HEK293 (cell line): ENCODE data around the gene AUH.

Source experiments
- YY1 ChIP-seq: fragments of 450-650 bp; formaldehyde crosslinking; IDR thresholded peaks from 2 replicates; pipeline ENCODE4 v1.5.1; 2018; ENCODE audit warnings: missing biosample characterization, missing genetic modification characterization
- ZEB2 ChIP-seq: fragments of 450-650 bp; formaldehyde crosslinking; IDR thresholded peaks from 2 replicates; pipeline ENCODE4 v1.5.1; 2016; ENCODE audit warnings: missing biosample characterization, missing genetic modification characterization
- ZNF184 ChIP-seq: fragments of 450-650 bp; IDR thresholded peaks from 2 replicates; pipeline ENCODE4 v1.5.1; 2018; ENCODE audit warnings: missing biosample characterization, mild to moderate bottlenecking, missing genetic modification characterization
- ZNF521 ChIP-seq: fragments of 450-650 bp; formaldehyde crosslinking; IDR thresholded peaks from 2 replicates; pipeline ENCODE4 v1.5.1; 2017; ENCODE audit warnings: missing biosample characterization, mild to moderate bottlenecking, missing genetic modification characterization
- ZNF561 ChIP-seq: fragments of 450-650 bp; IDR thresholded peaks from 2 replicates; pipeline ENCODE4 v1.5.1; 2018; ENCODE audit warnings: missing biosample characterization, missing genetic modification characterization, borderline replicate concordance
- ZNF776 ChIP-seq: fragments of 450-650 bp; formaldehyde crosslinking; IDR thresholded peaks from 2 replicates; pipeline ENCODE4 v1.5.0; 2017; ENCODE audit warnings: missing biosample characterization, missing genetic modification characterization, borderline replicate concordance
- ZNF785 ChIP-seq: fragments of 450-650 bp; formaldehyde crosslinking; IDR thresholded peaks from 2 replicates; pipeline ENCODE4 v1.5.1; 2016; ENCODE audit warnings: missing biosample characterization, missing genetic modification characterization
- ZNF792 ChIP-seq: fragments of 450-650 bp; formaldehyde crosslinking; IDR thresholded peaks from 2 replicates; pipeline ENCODE4 v1.5.1; 2016; ENCODE audit warnings: missing biosample characterization, missing genetic modification characterization
- ZXDB ChIP-seq: fragments of 450-650 bp; formaldehyde crosslinking; IDR thresholded peaks from 2 replicates; pipeline ENCODE4 v1.5.1; 2016; ENCODE audit warnings: missing biosample characterization, missing genetic modification characterization
- TF ChIP-seq, protein P1 (sequence below): fragments of 450-650 bp; formaldehyde crosslinking; IDR thresholded peaks from 2 replicates; pipeline ENCODE4 v1.5.1; 2016; ENCODE audit warnings: missing biosample characterization, missing genetic modification characterization
- TF ChIP-seq, protein P2 (sequence below): fragments of 450-650 bp; formaldehyde crosslinking; IDR thresholded peaks from 2 replicates; pipeline ENCODE4 v1.5.1; 2017; ENCODE audit warnings: missing biosample characterization, mild to moderate bottlenecking, missing genetic modification characterization, moderate library complexity

DNA sequence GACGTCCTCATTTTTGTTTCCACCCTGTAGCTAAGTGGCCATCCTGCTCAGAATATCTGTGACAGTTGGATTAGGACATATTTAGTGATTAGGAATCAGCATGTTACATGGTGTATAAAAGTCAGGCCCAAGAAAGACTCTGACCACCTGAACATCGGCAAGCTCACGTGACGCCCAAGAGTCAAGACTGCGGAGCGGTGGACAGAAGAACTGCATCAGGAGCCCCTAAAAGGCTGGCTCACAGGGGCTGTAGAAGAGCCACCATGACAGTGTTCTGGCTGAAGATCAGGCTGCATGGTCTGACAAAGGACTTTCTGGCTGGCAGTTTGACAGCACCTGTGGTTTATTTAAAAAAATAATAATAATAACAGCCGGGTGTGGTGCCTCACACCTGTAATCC lies 185.3 kb downstream of the AUH start:
- TF ChIP-seq, protein P1, sequence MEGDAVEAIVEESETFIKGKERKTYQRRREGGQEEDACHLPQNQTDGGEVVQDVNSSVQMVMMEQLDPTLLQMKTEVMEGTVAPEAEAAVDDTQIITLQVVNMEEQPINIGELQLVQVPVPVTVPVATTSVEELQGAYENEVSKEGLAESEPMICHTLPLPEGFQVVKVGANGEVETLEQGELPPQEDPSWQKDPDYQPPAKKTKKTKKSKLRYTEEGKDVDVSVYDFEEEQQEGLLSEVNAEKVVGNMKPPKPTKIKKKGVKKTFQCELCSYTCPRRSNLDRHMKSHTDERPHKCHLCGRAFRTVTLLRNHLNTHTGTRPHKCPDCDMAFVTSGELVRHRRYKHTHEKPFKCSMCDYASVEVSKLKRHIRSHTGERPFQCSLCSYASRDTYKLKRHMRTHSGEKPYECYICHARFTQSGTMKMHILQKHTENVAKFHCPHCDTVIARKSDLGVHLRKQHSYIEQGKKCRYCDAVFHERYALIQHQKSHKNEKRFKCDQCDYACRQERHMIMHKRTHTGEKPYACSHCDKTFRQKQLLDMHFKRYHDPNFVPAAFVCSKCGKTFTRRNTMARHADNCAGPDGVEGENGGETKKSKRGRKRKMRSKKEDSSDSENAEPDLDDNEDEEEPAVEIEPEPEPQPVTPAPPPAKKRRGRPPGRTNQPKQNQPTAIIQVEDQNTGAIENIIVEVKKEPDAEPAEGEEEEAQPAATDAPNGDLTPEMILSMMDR (tag by site-specific recombination), result no peak
- TF ChIP-seq ZNF184 (tag by site-specific recombination) (no peak), ZNF776 (tag by site-specific recombination) (no peak), ZNF561 (tag by site-specific recombination) (no peak), ZNF785 (tag by site-specific recombination) (no peak), YY1 (no peak), ZXDB (tag by site-specific recombination) (no peak), ZNF521 (tag by site-specific recombination) (no peak), ZEB2 (tag by site-specific recombination) (no peak), ZNF792 (tag by site-specific recombination) (no peak)
- TF ChIP-seq, protein P2, sequence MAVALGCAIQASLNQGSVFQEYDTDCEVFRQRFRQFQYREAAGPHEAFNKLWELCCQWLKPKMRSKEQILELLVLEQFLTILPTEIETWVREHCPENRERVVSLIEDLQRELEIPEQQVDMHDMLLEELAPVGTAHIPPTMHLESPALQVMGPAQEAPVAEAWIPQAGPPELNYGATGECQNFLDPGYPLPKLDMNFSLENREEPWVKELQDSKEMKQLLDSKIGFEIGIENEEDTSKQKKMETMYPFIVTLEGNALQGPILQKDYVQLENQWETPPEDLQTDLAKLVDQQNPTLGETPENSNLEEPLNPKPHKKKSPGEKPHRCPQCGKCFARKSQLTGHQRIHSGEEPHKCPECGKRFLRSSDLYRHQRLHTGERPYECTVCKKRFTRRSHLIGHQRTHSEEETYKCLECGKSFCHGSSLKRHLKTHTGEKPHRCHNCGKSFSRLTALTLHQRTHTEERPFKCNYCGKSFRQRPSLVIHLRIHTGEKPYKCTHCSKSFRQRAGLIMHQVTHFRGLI, result no peak
